MM.1S (cell line): ENCODE measurements around the gene SLC12A4.
"Not testable (repeated sequence)": the region's sequence is repeated elsewhere in the genome, so short reads cannot be mapped to it uniquely, and the experiment has no call there.

Experiments
- DNase-seq: peaks from one replicate; pipeline ENCODE4 v3.0.0-alpha.2; 2015
- H2AFZ ChIP-seq: fragments of 300-600 bp; sonication (generic); 2 replicates; pipeline ENCODE4 v1.6.0; 2016; ENCODE audit warnings: antibody characterized with exemption, low read length
- H3F3A ChIP-seq: fragments of 300-600 bp; sonication (generic); 2 replicates; pipeline ENCODE4 v1.6.1; 2016; ENCODE audit warnings: mild to moderate bottlenecking, antibody characterized with exemption, low read length, moderate library complexity, mixed read lengths; ENCODE audit not compliant: insufficient read depth
- H3K27ac ChIP-seq: fragments of 300-600 bp; sonication (generic); 2 replicates; pipeline ENCODE4 v1.5.1; 2016; ENCODE audit warnings: mild to moderate bottlenecking, low read length
- H3K27me3 ChIP-seq: fragments of 300-600 bp; sonication (generic); replicated peaks from 2 replicates; pipeline ENCODE4 v1.6.0; 2016; ENCODE audit warnings: low read length; ENCODE audit not compliant: insufficient read depth
- H3K36me3 ChIP-seq: fragments of 300-600 bp; sonication (generic); replicated peaks from 2 replicates; pipeline ENCODE4 v1.6.1; 2016; ENCODE audit warnings: mild to moderate bottlenecking, low read length, mixed read lengths; ENCODE audit not compliant: insufficient read depth
- H3K4me1 ChIP-seq: fragments of 300-600 bp; sonication (generic); 2 replicates; pipeline ENCODE4 v1.6.1; 2016; ENCODE audit warnings: low read length, mixed read lengths
- H3K4me2 ChIP-seq: fragments of 300-600 bp; sonication (generic); 2 replicates; pipeline ENCODE4 v1.6.0; 2016; ENCODE audit warnings: low read depth, low read length
- H3K4me3 ChIP-seq: fragments of 300-600 bp; sonication (generic); 2 replicates; pipeline ENCODE4 v1.5.1; 2016; ENCODE audit warnings: low read length, mixed read lengths
- H3K79me2 ChIP-seq: fragments of 300-600 bp; sonication (generic); 2 replicates; pipeline ENCODE4 v1.6.1; 2016; ENCODE audit warnings: mixed run types, low read length, mixed read lengths
- H3K9ac ChIP-seq: fragments of 300-600 bp; sonication (generic); 2 replicates; pipeline ENCODE4 v1.6.1; 2016; ENCODE audit warnings: low read length, mixed read lengths
- H3K9me2 ChIP-seq: fragments of 300-600 bp; sonication (generic); replicated peaks from 2 replicates; pipeline ENCODE4 v1.6.1; 2016; ENCODE audit warnings: mild to moderate bottlenecking, low read length, mixed read lengths; ENCODE audit not compliant: insufficient read depth
- H3K9me3 ChIP-seq: fragments of 300-600 bp; sonication (generic); replicated peaks from 2 replicates; pipeline ENCODE4 v1.6.1; 2016; ENCODE audit warnings: mild to moderate bottlenecking, low read length, mixed read lengths; ENCODE audit not compliant: insufficient read depth
- H4K20me1 ChIP-seq: fragments of 300-600 bp; sonication (generic); 2 replicates; pipeline ENCODE4 v1.6.1; 2016; ENCODE audit warnings: mild to moderate bottlenecking, low read length, moderate library complexity, mixed read lengths; ENCODE audit not compliant: insufficient read depth
- CTCF ChIP-seq: fragments of 300-600 bp; sonication (generic); IDR thresholded peaks from 2 replicates; pipeline ENCODE4 v1.5.1; 2016; ENCODE audit warnings: antibody characterized with exemption, low read length, mixed read lengths
- EZH2 ChIP-seq: fragments of 300-600 bp; sonication (generic); optimal IDR thresholded peaks from 2 replicates; pipeline ENCODE3; 2017; ENCODE audit warnings: low read depth, mild to moderate bottlenecking, antibody characterized with exemption, low read length, mixed read lengths
- EZH2phosphoT487 ChIP-seq: fragments of 300-600 bp; sonication (generic); IDR thresholded peaks from 2 replicates; pipeline ENCODE4 v1.6.1; 2018; ENCODE audit warnings: antibody characterized with exemption, low read length

The SLC12A4 gene

GRCh38 chr16:67917852-67918236 is 50.6 kb downstream of the SLC12A4 start:
- no peaks in the 10 kb centered on the region for H3K36me3 ChIP-seq
- H3K27ac ChIP-seq, result no peak overlapping the region
- no peak overlapping the region for H2AFZ ChIP-seq
- no peak for DNase-seq
- no peaks in the 10 kb centered on the region for H3F3A ChIP-seq
- peaks cover 9% of the 10 kb centered on the region for H3K79me2 ChIP-seq
- H3K4me3 ChIP-seq, result no peak overlapping the region
- no peaks in the 10 kb centered on the region for H4K20me1 ChIP-seq
- H3K9me3 ChIP-seq, result no peaks in the 10 kb centered on the region
- TF ChIP-seq EZH2 (no peak), EZH2phosphoT487 (no peak), CTCF (no peak)
- H3K9ac ChIP-seq, result no peak overlapping the region
- H3K4me2 ChIP-seq, result no peak overlapping the region
- no peaks in the 10 kb centered on the region for H3K27me3 ChIP-seq
- H3K9me2 ChIP-seq, result no peaks in the 10 kb centered on the region
- no peaks in the 10 kb centered on the region for H3K4me1 ChIP-seq

GRCh38 chr16:67917140-67917851 is 51.1 kb downstream of the SLC12A4 start:
- TF ChIP-seq EZH2phosphoT487, result no peak
- TF ChIP-seq EZH2, result no peak
- TF ChIP-seq CTCF, result no peak
- DNase-seq, result no peak
- Histone ChIP-seq H3K36me3 (no peaks in the 10 kb centered on the region), H3K9me3 (no peaks in the 10 kb centered on the region), H3F3A (no peaks in the 10 kb centered on the region), H3K27me3 (no peaks in the 10 kb centered on the region), H3K9me2 (no peaks in the 10 kb centered on the region), H3K4me3 (no peak overlapping the region), H4K20me1 (no peaks in the 10 kb centered on the region), H3K27ac (no peak overlapping the region), H3K4me2 (no peak overlapping the region), H3K9ac (no peak overlapping the region), H3K4me1 (no peaks in the 10 kb centered on the region), H3K79me2 (peaks cover 9% of the 10 kb centered on the region), H2AFZ (no peak overlapping the region)

- Histone ChIP-seq H3K79me2 (peaks cover 9% of the 10 kb centered on the region), H3K9ac (no peak overlapping the region), H3K9me3 (no peaks in the 10 kb centered on the region), H3K4me1 (no peaks in the 10 kb centered on the region), H2AFZ (no peak overlapping the region), H3K27me3 (no peaks in the 10 kb centered on the region), H3K4me3 (no peak overlapping the region), H3K9me2 (no peaks in the 10 kb centered on the region), H3K36me3 (no peaks in the 10 kb centered on the region), H3K27ac (no peak overlapping the region), H3F3A (no peaks in the 10 kb centered on the region), H3K4me2 (no peak overlapping the region), H4K20me1 (no peaks in the 10 kb centered on the region)
- DNase-seq, result no peak
- no peak for TF ChIP-seq EZH2
- no peak for TF ChIP-seq CTCF
- no peak for TF ChIP-seq EZH2phosphoT487
Observed at GRCh38 chr16:67915831-67916723, 52.4 kb downstream of the SLC12A4 start.

GRCh38 chr16:67915496-67915769 is 53.0 kb downstream of the SLC12A4 start:
- H3K27me3 ChIP-seq, H2AFZ ChIP-seq, H3K79me2 ChIP-seq, H3K4me1 ChIP-seq, H3K9ac ChIP-seq, H3K36me3 ChIP-seq, H4K20me1 ChIP-seq, H3K9me3 ChIP-seq, H3K4me3 ChIP-seq, H3K9me2 ChIP-seq, H3F3A ChIP-seq, H3K4me2 ChIP-seq, H3K27ac ChIP-seq, DNase-seq: not testable (repeated sequence)
